AG09319 (cell line): Measurements from ENCODE around the gene RPLP2.
A peak's percentile ranks its signal among the peaks of the same experiment; 100 is the strongest.

Experiments
- DNase-seq: peaks from one replicate; pipeline ENCODE4 v3.0.0-alpha.2; 2010; ENCODE audit warnings: low read depth; ENCODE audit errors: extremely low read depth
- CTCF ChIP-seq: IDR thresholded peaks from 2 replicates; pipeline ENCODE4 v1.5.1; 2011; ENCODE audit warnings: low read depth, mild to moderate bottlenecking, inconsistent platforms, low read length, moderate library complexity

RPLP2 gene

GRCh38 chr11:813072-813455, 3.3 kb downstream of the RPLP2 start:
- TF ChIP-seq CTCF: no peak
- DNase-seq: no peak

GRCh38 chr11:813456-814096, 3.8 kb downstream of the RPLP2 start:
- no peak for DNase-seq
- TF ChIP-seq CTCF: no peak

GRCh38 chr11:815675-816432, 6.1 kb downstream of the RPLP2 start:
- no peak for TF ChIP-seq CTCF
- DNase-seq: no peak

GRCh38 chr11:816433-816779, 6.6 kb downstream of the RPLP2 start:
- no peak for DNase-seq
- no peak for TF ChIP-seq CTCF

GRCh38 chr11:818396-819128, 8.8 kb downstream of the RPLP2 start, which contains the start of gene PNPLA2:
Gene PNPLA2 (plus strand): TSS chr11:818914. CDS start chr11:819719, 805 bp downstream.
- no peak for DNase-seq
- TF ChIP-seq CTCF: no peak

- no peak for TF ChIP-seq CTCF
- DNase-seq: peak; percentile 56
These were observed 9.6 kb downstream of the RPLP2 start for GRCh38 chr11:819129-819931.
